GM19043 (cell line): Measurements from ENCODE around the gene ICAM5.

Experiments used
- ATAC-seq: cut with Tn5 transposase; IDR thresholded peaks from one replicate; pipeline ENCODE4 v1.9.1; 2021; ENCODE audit warnings: low read depth; ENCODE audit not compliant: unreplicated experiment

ICAM5 gene

DNA sequence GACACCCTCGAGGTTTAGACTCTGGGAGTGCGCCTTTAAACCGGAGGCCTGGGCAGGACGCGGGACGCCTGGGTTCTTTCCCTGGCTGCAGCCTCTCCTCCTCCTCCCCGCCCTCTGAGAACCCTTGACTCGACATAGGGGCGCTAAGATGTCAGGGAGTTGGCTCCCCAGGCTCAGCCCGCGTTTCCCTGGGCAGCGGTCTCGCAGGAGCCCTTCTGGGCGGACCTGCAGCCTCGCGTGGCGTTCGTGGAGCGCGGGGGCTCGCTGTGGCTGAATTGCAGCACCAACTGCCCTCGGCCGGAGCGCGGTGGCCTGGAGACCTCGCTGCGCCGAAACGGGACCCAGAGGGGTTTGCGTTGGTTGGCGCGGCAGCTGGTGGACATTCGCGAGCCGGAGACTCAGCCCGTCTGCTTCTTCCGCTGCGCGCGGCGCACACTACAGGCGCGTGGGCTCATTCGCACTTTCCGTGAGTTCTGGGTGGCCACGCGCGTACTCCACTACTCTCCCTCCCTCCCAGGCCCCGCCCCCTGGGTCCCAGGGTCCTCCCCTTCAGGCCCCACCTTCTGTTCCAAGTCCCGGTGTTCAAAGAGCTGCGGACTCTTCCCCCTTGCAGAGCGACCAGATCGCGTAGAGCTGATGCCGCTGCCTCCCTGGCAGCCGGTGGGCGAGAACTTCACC is 1.3 kb downstream of the ICAM5 start:
- ATAC-seq, result no peak

DNA sequence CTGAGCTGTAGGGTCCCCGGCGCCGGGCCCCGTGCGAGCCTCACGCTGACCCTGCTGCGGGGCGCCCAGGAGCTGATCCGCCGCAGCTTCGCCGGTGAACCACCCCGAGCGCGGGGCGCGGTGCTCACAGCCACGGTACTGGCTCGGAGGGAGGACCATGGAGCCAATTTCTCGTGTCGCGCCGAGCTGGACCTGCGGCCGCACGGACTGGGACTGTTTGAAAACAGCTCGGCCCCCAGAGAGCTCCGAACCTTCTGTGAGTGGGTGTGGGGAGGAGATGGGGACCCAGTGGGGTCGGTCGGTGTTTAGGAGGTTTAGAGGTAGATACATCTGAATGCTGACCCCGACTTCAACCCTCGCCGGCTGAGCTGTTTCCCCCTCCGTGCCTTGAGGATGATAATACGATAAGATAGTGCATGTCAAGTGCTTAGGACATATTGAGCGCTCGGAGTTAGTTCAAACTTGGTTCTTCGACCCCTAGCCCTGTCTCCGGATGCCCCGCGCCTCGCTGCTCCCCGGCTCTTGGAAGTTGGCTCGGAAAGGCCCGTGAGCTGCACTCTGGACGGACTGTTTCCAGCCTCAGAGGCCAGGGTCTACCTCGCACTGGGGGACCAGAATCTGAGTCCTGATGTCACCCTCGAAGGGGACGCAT is 1.9 kb downstream of the ICAM5 start:
- ATAC-seq, result no peak

DNA sequence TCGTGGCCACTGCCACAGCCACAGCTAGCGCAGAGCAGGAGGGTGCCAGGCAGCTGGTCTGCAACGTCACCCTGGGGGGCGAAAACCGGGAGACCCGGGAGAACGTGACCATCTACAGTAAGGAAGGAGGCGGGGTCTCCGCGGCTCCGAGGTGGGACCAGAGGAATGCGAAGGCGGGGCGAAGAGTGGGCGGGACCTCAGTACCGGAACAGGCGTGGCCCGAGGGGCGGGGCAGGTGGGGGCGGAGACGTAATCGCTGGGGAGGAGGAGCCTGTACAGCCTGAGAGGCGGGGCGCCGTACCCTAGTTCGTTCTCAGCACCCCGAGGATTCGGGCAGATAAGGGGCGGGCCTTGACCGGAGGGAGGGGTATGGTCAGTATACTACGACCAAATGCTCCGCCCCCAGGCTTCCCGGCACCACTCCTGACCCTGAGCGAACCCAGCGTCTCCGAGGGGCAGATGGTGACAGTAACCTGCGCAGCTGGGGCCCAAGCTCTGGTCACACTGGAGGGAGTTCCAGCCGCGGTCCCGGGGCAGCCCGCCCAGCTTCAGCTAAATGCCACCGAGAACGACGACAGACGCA is 2.5 kb downstream of the ICAM5 start:
- ATAC-seq, result peak; percentile 40

DNA sequence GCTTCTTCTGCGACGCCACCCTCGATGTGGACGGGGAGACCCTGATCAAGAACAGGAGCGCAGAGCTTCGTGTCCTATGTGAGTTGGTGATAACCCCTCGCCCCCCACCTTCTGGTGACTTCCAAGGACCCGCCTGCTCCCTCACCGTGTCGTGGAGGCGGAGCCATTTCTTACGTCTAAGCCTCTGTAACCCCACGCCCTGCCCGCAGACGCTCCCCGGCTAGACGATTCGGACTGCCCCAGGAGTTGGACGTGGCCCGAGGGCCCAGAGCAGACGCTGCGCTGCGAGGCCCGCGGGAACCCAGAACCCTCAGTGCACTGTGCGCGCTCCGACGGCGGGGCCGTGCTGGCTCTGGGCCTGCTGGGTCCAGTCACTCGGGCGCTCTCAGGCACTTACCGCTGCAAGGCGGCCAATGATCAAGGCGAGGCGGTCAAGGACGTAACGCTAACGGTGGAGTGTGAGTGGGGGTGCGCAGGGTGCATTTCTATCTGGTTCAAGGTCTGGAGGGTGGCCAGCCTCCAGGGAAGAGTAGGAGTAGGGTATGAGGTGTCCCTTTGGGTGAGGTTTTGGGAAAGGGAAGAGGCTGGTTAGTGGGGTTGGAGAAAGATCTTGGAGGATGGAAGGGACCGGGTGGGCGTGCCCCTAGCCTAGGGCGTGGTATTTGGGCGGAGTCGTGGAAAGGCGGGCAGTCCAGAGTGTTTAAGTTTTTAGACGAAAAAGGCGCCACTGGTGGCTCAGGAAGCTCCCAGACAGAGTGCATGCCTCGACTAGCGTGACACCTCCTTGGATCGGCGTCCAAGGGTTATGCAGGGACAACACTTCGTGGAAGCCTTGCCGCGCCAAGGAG is 3.3 kb downstream of the ICAM5 start:
- no peak for ATAC-seq

DNA sequence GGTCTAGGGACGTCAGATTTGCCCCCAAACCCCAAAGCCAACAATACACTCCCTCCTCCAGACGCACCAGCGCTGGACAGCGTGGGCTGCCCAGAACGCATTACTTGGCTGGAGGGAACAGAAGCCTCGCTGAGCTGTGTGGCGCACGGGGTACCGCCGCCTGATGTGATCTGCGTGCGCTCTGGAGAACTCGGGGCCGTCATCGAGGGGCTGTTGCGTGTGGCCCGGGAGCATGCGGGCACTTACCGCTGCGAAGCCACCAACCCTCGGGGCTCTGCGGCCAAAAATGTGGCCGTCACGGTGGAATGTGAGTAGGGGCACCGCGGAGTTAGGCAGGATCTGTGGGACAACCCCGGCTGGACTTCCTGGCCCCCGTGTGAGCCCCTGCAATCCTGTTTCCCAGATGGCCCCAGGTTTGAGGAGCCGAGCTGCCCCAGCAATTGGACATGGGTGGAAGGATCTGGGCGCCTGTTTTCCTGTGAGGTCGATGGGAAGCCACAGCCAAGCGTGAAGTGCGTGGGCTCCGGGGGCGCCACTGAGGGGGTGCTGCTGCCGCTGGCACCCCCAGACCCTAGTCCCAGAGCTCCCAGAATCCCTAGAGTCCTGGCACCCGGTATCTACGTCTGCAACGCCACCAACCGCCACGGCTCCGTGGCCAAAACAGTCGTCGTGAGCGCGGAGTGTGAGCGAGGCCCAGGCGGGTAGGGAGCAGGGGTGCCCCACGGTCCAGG is 4.0 kb downstream of the ICAM5 start:
- ATAC-seq, result no peak

DNA sequence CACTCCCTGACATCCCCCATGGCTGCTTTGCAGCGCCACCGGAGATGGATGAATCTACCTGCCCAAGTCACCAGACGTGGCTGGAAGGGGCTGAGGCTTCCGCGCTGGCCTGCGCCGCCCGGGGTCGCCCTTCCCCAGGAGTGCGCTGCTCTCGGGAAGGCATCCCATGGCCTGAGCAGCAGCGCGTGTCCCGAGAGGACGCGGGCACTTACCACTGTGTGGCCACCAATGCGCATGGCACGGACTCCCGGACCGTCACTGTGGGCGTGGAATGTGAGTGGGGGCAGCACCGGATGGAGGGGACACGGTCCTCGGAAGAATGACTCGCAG is 4.6 kb downstream of the ICAM5 start:
- ATAC-seq, result no peak

DNA sequence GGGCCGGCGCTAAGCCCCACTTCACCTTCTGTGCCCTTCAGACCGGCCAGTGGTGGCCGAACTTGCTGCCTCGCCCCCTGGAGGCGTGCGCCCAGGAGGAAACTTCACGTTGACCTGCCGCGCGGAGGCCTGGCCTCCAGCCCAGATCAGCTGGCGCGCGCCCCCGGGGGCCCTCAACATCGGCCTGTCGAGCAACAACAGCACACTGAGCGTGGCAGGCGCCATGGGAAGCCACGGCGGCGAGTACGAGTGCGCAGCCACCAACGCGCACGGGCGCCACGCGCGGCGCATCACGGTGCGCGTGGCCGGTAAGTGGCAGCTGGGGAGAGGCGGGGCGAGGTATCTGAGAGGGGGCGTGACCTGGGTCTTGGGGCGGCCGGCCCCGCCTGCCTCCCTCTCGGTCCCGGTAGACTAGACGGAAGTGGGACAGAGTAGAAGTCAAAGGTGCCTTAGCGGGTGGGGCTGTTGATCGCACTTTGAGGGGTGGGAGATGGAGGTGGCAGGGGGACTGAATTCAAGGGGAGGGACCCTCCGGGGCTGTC is 5.6 kb downstream of the ICAM5 start:
- ATAC-seq, result peak; percentile 54

DNA sequence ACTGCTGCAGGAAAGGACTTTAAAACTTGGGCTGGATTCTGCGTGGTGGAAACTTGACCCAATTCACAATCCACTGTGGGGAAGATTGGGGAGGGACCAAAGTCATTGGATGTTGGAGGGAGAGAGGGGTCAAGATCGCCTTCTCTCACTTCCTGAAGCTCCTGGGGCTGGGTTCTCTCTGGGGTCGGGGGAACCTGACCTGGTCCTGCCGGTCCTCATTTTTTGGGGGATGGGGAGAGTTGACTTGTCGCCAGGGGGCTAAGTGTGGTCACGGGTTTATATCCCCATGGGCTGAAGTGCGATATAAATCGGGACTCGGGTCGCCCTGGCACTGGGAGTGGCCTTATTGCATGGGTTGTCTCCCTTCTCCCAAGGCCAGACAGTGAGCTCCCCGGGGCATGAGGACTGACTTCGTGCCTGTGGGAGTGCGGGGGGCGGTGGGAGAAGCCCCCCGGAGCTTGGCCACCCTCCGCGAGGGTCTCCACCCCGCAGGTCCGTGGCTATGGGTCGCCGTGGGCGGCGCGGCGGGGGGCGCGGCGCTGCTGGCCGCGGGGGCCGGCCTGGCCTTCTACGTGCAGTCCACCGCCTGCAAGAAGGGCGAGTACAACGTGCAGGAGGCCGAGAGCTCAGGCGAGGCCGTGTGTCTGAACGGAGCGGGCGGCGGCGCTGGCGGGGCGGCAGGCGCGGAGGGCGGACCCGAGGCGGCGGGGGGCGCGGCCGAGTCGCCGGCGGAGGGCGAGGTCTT is 6.3 kb downstream of the ICAM5 start:
- ATAC-seq, result no peak

DNA sequence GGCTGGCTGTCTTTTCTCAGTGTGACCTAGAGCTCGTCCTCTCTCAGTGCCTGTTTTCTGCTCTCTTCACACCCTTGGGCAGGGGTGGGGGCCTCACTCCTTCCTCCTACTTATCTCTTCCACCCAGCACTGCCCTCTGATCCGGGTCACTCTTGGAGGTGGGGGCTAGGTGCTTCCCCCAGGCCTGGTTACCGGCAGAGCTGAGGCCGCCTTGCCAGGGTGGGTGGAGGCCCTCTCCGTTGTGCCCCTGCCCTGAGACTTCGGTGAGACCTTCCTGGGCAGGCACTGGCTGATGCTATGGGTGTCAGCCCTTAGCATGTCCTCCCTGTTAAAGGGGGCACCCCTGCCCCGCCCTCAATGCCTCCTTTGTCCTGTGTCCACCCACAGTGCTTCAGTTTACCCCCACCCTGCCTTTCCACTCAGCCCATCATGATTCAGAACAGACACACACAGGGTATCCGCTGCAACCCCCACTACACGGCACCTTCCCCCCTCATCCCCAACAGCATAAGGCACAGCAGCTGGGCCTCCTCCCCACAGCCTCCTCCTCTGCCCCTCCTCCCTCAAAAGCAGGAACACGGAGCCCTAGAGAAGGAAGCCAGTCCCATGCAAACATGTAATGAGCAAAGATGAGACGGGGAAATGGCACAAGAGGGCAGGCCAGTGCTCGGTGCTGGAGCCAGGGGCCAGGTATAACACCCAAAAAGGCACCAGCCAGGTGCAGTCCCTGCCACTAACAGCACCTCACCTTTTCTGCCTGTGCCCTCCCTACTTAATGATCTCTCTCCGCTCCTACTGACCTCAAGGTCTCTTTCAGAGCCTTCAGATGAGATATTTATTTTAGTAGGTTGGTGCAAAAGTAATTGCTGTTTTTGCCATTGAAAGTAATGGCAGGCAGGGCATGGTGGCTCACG is 10.1 kb downstream of the ICAM5 start:
- ATAC-seq, result no peak

DNA sequence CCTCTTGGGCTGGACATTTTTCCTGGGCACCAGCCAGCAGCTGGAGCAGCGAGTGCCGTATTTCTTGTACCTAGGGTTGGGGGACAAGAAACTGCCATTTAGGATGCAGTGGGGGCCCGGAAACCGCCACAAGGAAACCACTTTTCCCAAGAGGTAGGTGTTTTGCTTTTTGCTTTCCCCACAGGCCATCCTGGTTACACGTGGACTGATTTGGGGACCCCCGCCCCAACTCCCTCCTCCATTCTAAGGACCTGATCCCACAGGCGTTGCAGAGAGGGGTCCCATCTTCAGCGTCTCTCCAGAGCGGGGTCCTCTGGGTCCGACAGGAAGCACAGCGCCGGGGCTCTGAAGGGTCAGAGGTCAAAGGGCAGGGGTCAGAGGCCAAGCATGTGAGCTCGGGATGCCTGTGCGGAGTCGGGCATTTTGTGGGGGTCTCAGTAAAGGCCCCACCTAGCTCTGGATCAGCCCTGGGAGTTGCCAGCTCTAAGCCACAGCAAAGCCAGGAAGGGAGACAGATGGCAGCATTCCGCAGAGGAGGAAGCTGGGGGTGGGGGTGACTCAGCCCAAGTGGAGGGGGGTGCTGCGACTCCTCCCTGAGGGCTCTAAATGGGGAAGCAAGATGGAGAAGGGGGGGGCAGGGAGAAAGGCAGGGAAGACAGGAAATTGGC is 15.5 kb downstream of the ICAM5 start:
- no peak for ATAC-seq

DNA sequence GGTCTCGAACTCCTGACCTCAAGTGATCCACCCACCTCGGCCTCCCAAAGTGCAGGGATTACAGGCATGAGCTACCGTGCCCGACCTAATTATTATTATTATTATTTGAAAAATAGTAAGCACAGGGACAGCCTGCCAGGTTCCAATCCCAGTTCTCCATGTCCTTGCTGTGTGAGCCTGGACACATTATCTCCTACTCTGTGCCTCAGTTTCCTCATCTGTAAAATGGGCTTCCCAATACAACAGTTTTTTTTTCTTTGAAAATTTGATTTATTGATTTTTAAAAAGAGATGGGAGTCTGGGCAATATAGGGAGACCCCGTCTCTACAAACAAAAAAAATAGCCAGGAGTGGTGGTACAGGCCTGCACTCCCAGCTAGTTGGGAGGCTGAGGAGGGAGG is 16.6 kb downstream of the ICAM5 start:
- ATAC-seq, result no peak

DNA sequence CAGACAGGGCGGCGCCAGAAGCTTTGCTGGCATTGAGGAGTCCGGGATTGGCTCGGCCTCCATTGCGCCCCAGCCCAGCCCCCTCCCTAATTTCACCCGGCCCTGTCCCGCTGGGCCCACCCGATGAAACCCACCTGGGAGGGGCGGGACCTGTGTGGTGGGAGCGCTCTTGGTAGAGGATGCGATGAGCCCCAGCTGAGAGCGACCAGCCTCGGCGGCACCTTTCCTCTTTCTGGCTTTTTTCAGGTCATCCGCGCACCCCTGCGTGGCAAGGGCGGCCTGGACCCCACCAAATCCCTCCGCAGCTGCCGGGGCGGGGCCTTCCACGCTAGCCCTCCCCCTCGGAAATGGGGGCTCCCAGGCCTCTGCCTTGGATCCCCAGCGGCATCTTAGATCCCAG is 19.7 kb downstream of the ICAM5 start, which contains the start of gene ZGLP1:
TSS of gene ZGLP1 (minus strand) at position 393 of the 400 bp plus-strand sequence.
- no peak for ATAC-seq

DNA sequence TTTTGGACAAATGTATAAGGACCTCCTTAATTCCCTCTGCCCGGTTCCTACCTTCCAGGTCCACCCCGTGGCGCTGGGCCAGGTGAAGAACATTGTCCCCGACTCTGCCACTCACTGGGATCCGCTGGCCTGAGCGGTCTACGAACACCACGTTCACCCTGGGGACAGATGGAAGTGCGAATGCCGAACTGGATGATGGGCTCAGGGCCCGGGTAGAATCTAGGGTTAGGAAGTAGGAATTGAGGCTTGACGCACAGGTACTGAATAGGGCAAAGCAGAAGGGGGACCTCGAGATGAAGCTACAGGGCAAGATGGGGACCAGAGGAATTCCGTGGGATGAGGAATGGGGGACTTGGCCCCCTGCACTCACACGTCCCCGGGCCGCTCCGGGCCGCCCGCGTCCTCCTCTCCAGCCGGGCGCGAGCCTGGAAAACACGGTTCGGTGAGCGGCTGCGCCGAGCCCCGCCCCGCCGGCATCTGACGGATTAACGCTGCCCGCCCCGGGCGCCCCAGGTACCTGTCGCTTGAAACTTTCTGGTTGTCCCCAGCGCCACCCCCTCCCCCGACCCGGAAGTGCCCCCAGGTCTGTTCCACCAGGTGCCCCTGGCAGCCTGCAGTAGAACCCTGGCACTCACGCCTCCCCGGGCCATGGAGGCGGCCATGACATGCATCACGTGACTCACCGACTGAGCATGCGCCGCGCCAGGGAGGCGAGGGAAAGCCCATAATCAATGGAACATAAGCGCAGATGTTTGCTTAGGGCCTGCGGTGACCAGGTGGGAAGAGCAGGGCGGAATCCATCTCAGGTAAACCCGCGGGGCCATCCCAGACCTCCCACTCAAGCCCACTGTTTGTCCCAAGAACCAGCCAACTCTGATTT is 25.8 kb downstream of the ICAM5 start, which contains the start of gene FDX2:
TSS of gene FDX2 (minus strand) at position 681 of the 880 bp plus-strand sequence. CDS start at position 662, 19 bp downstream.
- no peak for ATAC-seq

DNA sequence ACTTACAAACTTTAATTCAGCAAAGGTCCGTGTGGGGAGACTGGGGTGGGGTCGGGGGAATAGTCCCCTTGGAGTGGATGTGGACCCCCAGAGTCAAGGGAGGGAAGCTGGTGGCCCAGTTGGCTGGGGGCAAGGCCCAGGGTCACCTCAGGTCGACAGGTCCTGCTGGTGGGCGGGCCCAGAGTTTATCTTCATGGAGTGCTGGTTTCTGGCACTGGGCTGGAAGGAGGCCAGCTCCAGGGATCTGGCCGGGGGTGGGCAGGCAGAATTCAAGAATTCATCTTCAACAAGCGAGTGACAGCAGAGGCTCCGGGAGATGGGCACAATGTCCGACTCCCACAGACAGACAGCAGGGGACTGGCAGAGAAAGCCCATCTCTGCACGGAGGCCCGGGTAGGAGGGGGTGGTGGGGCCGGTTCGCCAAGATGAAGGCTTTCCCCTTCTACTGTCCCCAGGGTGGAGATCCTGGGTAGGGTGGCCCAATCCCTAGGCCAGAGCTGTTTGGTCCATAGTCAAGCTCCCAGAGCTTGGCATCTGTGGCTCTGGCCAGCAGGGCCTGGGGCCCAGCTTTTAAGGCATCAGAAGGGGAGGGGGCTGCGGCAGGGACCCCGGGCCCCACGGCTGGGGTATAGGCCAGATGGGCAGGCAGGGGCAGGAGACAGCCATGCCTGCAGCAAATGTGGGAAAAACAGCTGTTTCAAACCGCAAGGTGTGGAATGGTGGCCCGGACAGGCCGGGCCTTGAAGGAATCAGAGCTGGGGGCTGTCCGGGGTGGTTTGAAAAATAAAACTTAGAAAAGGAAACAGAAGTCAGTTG is 26.7 kb downstream of the ICAM5 start:
- ATAC-seq, result no peak

DNA sequence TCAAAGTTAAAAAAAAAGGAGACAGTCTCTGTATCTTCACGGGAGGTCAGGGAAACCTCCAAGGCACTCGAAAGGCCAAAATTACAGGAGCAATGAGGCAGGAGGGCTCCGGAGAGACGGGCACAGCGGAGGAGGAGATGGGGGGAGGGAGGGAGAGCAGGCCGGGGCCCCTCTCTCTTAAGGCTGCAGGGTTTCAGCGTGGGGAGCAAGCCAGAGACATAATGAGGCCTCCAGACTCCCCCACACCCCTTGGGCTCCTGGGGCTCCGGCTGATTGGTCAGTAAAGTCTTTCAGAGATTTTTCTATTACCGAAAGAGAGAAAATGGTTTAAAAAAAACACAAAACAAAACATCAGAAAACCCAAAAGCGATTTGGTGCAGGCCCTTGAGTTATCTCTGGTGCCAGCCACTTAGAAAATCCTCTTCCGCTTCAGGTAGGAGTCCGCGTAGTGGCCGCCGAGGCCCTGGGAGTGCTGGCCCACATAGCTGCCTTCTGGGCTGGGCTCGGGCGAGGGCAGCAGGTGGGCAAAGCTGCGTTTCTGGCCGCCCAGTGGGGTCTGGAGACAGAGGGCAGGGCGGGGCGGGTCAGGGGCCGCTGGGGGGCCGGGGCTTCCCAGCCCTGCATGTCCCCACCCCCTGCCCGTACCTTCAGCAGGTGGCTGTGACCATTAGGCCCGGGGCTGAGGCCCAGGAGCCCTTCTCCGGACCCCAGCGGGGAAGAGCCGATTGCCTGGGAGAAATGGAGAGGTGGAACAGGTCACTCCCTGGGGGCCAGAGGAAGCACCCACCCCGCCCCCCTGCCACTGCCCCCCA is 27.5 kb downstream of the ICAM5 start:
- ATAC-seq, result no peak
